Mesodermal cell (in vitro differentiated cells): ENCODE results near the gene COL23A1.
"Not testable (repeated sequence)": the region's sequence is repeated elsewhere in the genome, so short reads cannot be mapped to it uniquely, and the experiment has no call there.

Experiments
- H3K27ac ChIP-seq: 2 replicates; pipeline ENCODE4 v1.7.0; 2013; ENCODE audit warnings: mild to moderate bottlenecking, low read depth, low read length, moderate library complexity; ENCODE audit not compliant: severe bottlenecking
- H3K36me3 ChIP-seq: 2 replicates; pipeline ENCODE4 v1.7.1; 2013; ENCODE audit warnings: mild to moderate bottlenecking, low read length, moderate library complexity; ENCODE audit not compliant: control insufficient read depth, insufficient read depth
- H3K4me1 ChIP-seq: one replicate; pipeline ENCODE4 v1.7.1; 2013; ENCODE audit warnings: mild to moderate bottlenecking, low read length; ENCODE audit not compliant: insufficient read depth, control insufficient read depth, poor library complexity, severe bottlenecking
- H3K4me3 ChIP-seq: 2 replicates; pipeline ENCODE4 v1.7.0; 2013; ENCODE audit warnings: low read length, control low read depth, mild to moderate bottlenecking; ENCODE audit not compliant: insufficient read depth, poor library complexity, severe bottlenecking; ENCODE audit errors: extremely low read depth
- H3K9me3 ChIP-seq: 2 replicates; pipeline ENCODE4 v1.7.1; 2013; ENCODE audit warnings: mild to moderate bottlenecking, low read length, moderate library complexity; ENCODE audit not compliant: control insufficient read depth
- WGBS, 2 experiments: methylation state at CpG; one replicate each; pipeline ENCODE4 v1.1.5; 2013; ENCODE audit warnings: missing lambda C conversion rate in 2 of 2; ENCODE audit not compliant: insufficient coverage in 2 of 2; 5-methylcytosine and 5-hydroxymethylcytosine counted together

COL23A1 gene

GRCh38 chr5:178304761-178305645 lies 285.2 kb downstream of the COL23A1 start:
- 94 to 96% methylated on average over 13 to 17 of the region's 17 CpGs for WGBS, 2 experiments
- H3K36me3 ChIP-seq = no peaks in the 10 kb centered on the region
- no peak overlapping the region for H3K4me3 ChIP-seq
- H3K9me3 ChIP-seq = no peaks in the 10 kb centered on the region
- H3K27ac ChIP-seq = no peak overlapping the region
- H3K4me1 ChIP-seq = no peaks in the 10 kb centered on the region

GRCh38 chr5:178304016-178304415 lies 286.2 kb downstream of the COL23A1 start:
- Histone ChIP-seq H3K9me3 (no peaks in the 10 kb centered on the region), H3K4me3 (no peak overlapping the region), H3K4me1 (no peaks in the 10 kb centered on the region), H3K27ac (no peak overlapping the region), H3K36me3 (no peaks in the 10 kb centered on the region)
- 82 to 86% methylated on average over 8 to 12 of the region's 12 CpGs for WGBS, 2 experiments

GRCh38 chr5:178302321-178302720 lies 287.9 kb downstream of the COL23A1 start:
- not testable (repeated sequence) for H3K27ac ChIP-seq, H3K9me3 ChIP-seq, H3K4me3 ChIP-seq, H3K36me3 ChIP-seq, H3K4me1 ChIP-seq
- WGBS, 2 experiments = 89 to 97% methylated on average over 13 to 14 of the region's 16 CpGs

GRCh38 chr5:178301641-178302040 lies 288.6 kb downstream of the COL23A1 start:
- Histone ChIP-seq H3K9me3 (no peaks in the 10 kb centered on the region), H3K4me3 (no peak overlapping the region), H3K36me3 (no peaks in the 10 kb centered on the region), H3K4me1 (no peaks in the 10 kb centered on the region), H3K27ac (no peak overlapping the region)
- 96 to 99% methylated on average over 7 to 12 of the region's 15 CpGs for WGBS, 2 experiments

GRCh38 chr5:178298283-178298807 lies 291.8 kb downstream of the COL23A1 start:
- 88 to 94% methylated on average over 2 to 4 of the region's 4 CpGs for WGBS, 2 experiments
- H3K9me3 ChIP-seq = no peaks in the 10 kb centered on the region
- no peaks in the 10 kb centered on the region for H3K4me1 ChIP-seq
- no peak overlapping the region for H3K27ac ChIP-seq
- H3K4me3 ChIP-seq = no peak overlapping the region
- no peaks in the 10 kb centered on the region for H3K36me3 ChIP-seq

GRCh38 chr5:178297751-178298150 lies 292.4 kb downstream of the COL23A1 start:
- Histone ChIP-seq H3K4me3 (no peak overlapping the region), H3K27ac (no peak overlapping the region), H3K9me3 (no peaks in the 10 kb centered on the region), H3K4me1 (peaks cover 4% of the 10 kb centered on the region), H3K36me3 (no peaks in the 10 kb centered on the region)
- WGBS, 2 experiments = 78% methylated on average over 7 of the region's 8 CpGs

- no peak overlapping the region for H3K4me3 ChIP-seq
- H3K4me1 ChIP-seq = peaks cover 4% of the 10 kb centered on the region
- no peaks in the 10 kb centered on the region for H3K9me3 ChIP-seq
- 89 to 93% methylated on average over 6 of the region's 6 CpGs for WGBS, 2 experiments
- H3K36me3 ChIP-seq = no peaks in the 10 kb centered on the region
- no peak overlapping the region for H3K27ac ChIP-seq
Observed at GRCh38 chr5:178296066-178296465, 294.1 kb downstream of the COL23A1 start.

GRCh38 chr5:178295589-178295988 lies 294.6 kb downstream of the COL23A1 start:
- Histone ChIP-seq H3K36me3 (no peaks in the 10 kb centered on the region), H3K4me3 (no peak overlapping the region), H3K4me1 (peaks cover 4% of the 10 kb centered on the region), H3K27ac (no peak overlapping the region), H3K9me3 (no peaks in the 10 kb centered on the region)

- Histone ChIP-seq H3K9me3 (no peaks in the 10 kb centered on the region), H3K36me3 (no peaks in the 10 kb centered on the region), H3K27ac (no peak overlapping the region), H3K4me1 (peaks cover 4% of the 10 kb centered on the region), H3K4me3 (no peak overlapping the region)
- WGBS, 2 experiments = 86 to 98% methylated on average over 3 to 5 of the region's 7 CpGs
Observed at GRCh38 chr5:178293815-178294214, 296.4 kb downstream of the COL23A1 start.

- Histone ChIP-seq H3K36me3 (no peaks in the 10 kb centered on the region), H3K27ac (no peak overlapping the region), H3K4me3 (no peak overlapping the region), H3K4me1 (peaks cover 4% of the 10 kb centered on the region), H3K9me3 (no peaks in the 10 kb centered on the region)
- 65 to 75% methylated on average over 6 of the region's 6 CpGs for WGBS, 2 experiments
Observed at GRCh38 chr5:178293400-178293799, 296.8 kb downstream of the COL23A1 start.

GRCh38 chr5:178292826-178293205 lies 297.4 kb downstream of the COL23A1 start:
- no peaks in the 10 kb centered on the region for H3K9me3 ChIP-seq
- H3K4me1 ChIP-seq = peaks cover 4% of the 10 kb centered on the region
- WGBS, 2 experiments = 85 to 90% methylated on average over 3 of the region's 3 CpGs
- H3K4me3 ChIP-seq = no peak overlapping the region
- no peak overlapping the region for H3K27ac ChIP-seq
- H3K36me3 ChIP-seq = no peaks in the 10 kb centered on the region
